Colon (tissue), 2 donors: ENCODE data around the gene MIB1.

Experiments used
- FAIRE-seq: peaks from 2 replicates; lab custom pipeline; 2012; peaks lifted over from hg19 to GRCh38; lab: Jason Lieb, UNC
- donor health status: control.
- donor health status: control.

The MIB1 gene

GRCh38 chr18:21894619-21895367, 154.2 kb downstream of the MIB1 start:
- no peak for FAIRE-seq

- FAIRE-seq: no peak
Observed at GRCh38 chr18:21896732-21897336, 156.2 kb downstream of the MIB1 start.

GRCh38 chr18:21897811-21898210, 157.2 kb downstream of the MIB1 start:
- FAIRE-seq: no peak

GRCh38 chr18:21900605-21901352, 160.2 kb downstream of the MIB1 start:
- FAIRE-seq: no peak

- no peak for FAIRE-seq
Observed at GRCh38 chr18:21901423-21901945, 160.9 kb downstream of the MIB1 start.

GRCh38 chr18:21903709-21904108, 163.1 kb downstream of the MIB1 start:
- no peak for FAIRE-seq

GRCh38 chr18:21904856-21905255, 164.3 kb downstream of the MIB1 start:
- FAIRE-seq: no peak

GRCh38 chr18:21907451-21907850, 166.9 kb downstream of the MIB1 start:
- FAIRE-seq: no peak

GRCh38 chr18:21908711-21909110, 168.1 kb downstream of the MIB1 start:
- FAIRE-seq: no peak

- FAIRE-seq: no peak
Observed at GRCh38 chr18:21910906-21911305, 170.3 kb downstream of the MIB1 start.

- FAIRE-seq: no peak
Observed at GRCh38 chr18:21911551-21911950, 171.0 kb downstream of the MIB1 start.

- no peak for FAIRE-seq
Observed at GRCh38 chr18:21912339-21913239, 172.0 kb downstream of the MIB1 start.

GRCh38 chr18:21914739-21915319, 174.2 kb downstream of the MIB1 start:
- no peak for FAIRE-seq

GRCh38 chr18:21915546-21915945, 175.0 kb downstream of the MIB1 start:
- no peak for FAIRE-seq

GRCh38 chr18:21916594-21916993, 176.0 kb downstream of the MIB1 start:
- FAIRE-seq: no peak

- FAIRE-seq: no peak
Observed at GRCh38 chr18:21918693-21919092, 178.1 kb downstream of the MIB1 start.
